ENCODE results near the gene PLD5.
"Not testable (repeated sequence)": the region's sequence is repeated elsewhere in the genome, so short reads cannot be mapped to it uniquely, and the experiment has no call there.

Gene PLD5

GRCh38 chr1:242515555-242515954, 8.9 kb downstream of the PLD5 start:
- Histone ChIP-seq H3K27ac (no peak overlapping the region), H3K4me3 (no peak overlapping the region)

- Histone ChIP-seq H3K4me3 (no peak overlapping the region), H3K27ac (no peak overlapping the region)
These were observed 17.8 kb downstream of the PLD5 start for GRCh38 chr1:242506724-242507123.

GRCh38 chr1:242489545-242489944, 35.0 kb downstream of the PLD5 start:
- no peak overlapping the region for H3K27ac ChIP-seq
- no peak overlapping the region for H3K4me3 ChIP-seq

GRCh38 chr1:242477944-242478343, 46.6 kb downstream of the PLD5 start:
- H3K27ac ChIP-seq, result no peak overlapping the region
- H3K4me3 ChIP-seq, result no peak overlapping the region

- Histone ChIP-seq H3K4me3 (no peak overlapping the region), H3K27ac (no peak overlapping the region)
These were observed 53.7 kb downstream of the PLD5 start for GRCh38 chr1:242470774-242471173.

GRCh38 chr1:242468784-242469183, 55.7 kb downstream of the PLD5 start:
- Histone ChIP-seq H3K4me3 (no peak overlapping the region), H3K27ac (no peak overlapping the region)

- H3K4me3 ChIP-seq, result no peak overlapping the region
- no peak overlapping the region for H3K27ac ChIP-seq
These were observed 56.8 kb downstream of the PLD5 start for GRCh38 chr1:242467556-242468145.

GRCh38 chr1:242462867-242463266, 61.6 kb downstream of the PLD5 start:
- H3K27ac ChIP-seq, result no peak overlapping the region

GRCh38 chr1:242459740-242460139, 64.8 kb downstream of the PLD5 start:
- H3K4me3 ChIP-seq, H3K27ac ChIP-seq: not testable (repeated sequence)

More at GRCh38 chr1:242462867-242463266, 61.6 kb downstream of the PLD5 start:
- no peak overlapping the region for H3K4me3 ChIP-seq

- Histone ChIP-seq H3K4me3 (no peak overlapping the region), H3K27ac (peak overlapping the region in 1 of 21 experiments; percentile 23)
These were observed 67.7 kb downstream of the PLD5 start for GRCh38 chr1:242456726-242457269.

GRCh38 chr1:242455052-242455361, 69.5 kb downstream of the PLD5 start:
- Histone ChIP-seq H3K27ac (no peak overlapping the region), H3K4me3 (no peak overlapping the region)

GRCh38 chr1:242454262-242455051, 70.0 kb downstream of the PLD5 start:
- no peak overlapping the region for H3K27ac ChIP-seq
- no peak overlapping the region for H3K4me3 ChIP-seq

- no peak overlapping the region for H3K4me3 ChIP-seq
- H3K27ac ChIP-seq, result no peak overlapping the region
These were observed 71.9 kb downstream of the PLD5 start for GRCh38 chr1:242452573-242452972.

GRCh38 chr1:242449661-242450060, 74.8 kb downstream of the PLD5 start:
- no peak overlapping the region for H3K27ac ChIP-seq
- no peak overlapping the region for H3K4me3 ChIP-seq

- no peak overlapping the region for H3K4me3 ChIP-seq
- no peak overlapping the region for H3K27ac ChIP-seq
These were observed 75.4 kb downstream of the PLD5 start for GRCh38 chr1:242448910-242449645.

GRCh38 chr1:242447689-242448088, 76.8 kb downstream of the PLD5 start:
- Histone ChIP-seq H3K4me3 (no peak overlapping the region), H3K27ac (no peak overlapping the region)

GRCh38 chr1:242440757-242441156, 83.7 kb downstream of the PLD5 start:
- Histone ChIP-seq H3K27ac (no peak overlapping the region), H3K4me3 (no peak overlapping the region)

- Histone ChIP-seq H3K4me3 (no peak overlapping the region), H3K27ac (no peak overlapping the region)
These were observed 89.3 kb downstream of the PLD5 start for GRCh38 chr1:242435200-242435599.

GRCh38 chr1:242432491-242433095, 91.9 kb downstream of the PLD5 start:
- Histone ChIP-seq H3K4me3 (no peak overlapping the region), H3K27ac (no peak overlapping the region)

GRCh38 chr1:242431786-242432185, 92.7 kb downstream of the PLD5 start:
- no peak overlapping the region for H3K27ac ChIP-seq
- H3K4me3 ChIP-seq, result no peak overlapping the region
